ENCODE data around the gene EME1. TPM values are rescaled to one million over a fixed set of nuclear protein-coding genes. Genes with fewer than 3 reads are reported as not detected.

Gene EME1
- total and polyA plus RNA-seq, 2 of the 13 experiments (the other 11 are each of a cell fraction or from before 2014, with no cell fraction given), result 20.7 to 24.6 TPM

DNA sequence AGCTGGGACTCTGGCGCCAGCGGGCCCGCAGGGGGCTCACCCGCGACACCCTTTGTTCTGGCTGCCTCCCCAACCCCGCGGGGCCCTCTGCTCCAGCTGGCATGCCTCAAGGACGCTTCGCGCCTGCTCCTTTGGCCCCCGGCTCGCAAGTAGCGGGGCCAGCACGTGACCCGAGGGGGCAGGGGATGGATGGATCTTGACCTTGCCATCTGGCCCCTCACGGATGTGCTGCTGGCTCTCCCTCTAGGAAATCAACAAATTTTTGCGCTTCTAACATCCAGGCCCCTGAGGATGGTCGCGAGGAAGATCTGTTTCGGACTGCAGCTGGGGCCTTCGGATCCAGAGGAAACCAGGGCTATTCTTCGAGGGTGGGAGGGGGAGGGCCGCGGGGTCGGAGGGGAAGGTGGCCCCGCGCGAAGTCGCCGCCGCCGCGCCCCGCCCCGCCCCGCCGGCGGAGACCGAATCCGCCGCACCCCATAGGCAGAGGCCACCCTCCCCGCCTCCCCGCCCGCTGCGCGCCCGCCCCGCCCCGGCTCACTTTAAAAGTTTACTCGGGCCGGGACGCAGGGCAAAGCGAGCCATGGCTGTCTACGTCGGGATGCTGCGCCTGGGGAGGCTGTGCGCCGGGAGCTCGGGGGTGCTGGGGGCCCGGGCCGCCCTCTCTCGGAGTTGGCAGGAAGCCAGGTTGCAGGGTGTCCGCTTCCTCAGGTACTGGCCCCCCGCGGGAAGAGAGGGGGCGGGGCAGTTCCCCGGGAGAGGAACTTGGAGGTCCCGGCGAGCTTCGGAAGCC is 52.8 kb downstream of the EME1 start, which contains the start of gene ACSF2 (continued):
- TF ChIP-seq KDM4B (CRISPR knock-in tag; IDR thresholded peaks at IDR 0.05) (no peak), RAD21 (CRISPR knock-in tag; IDR thresholded peaks at IDR 0.05) (no peak), ZNF343 (CRISPR knock-in tag; IDR thresholded peaks at IDR 0.05) (peak; percentile 60; the same call in 1 of the 2 replicates), MED8 (CRISPR knock-in tag; IDR thresholded peaks at IDR 0.05; ENCODE audit: insufficient replicate concordance) (no peak), GABPB1 (CRISPR knock-in tag; IDR thresholded peaks at IDR 0.05) (peak; percentile 73; the same call in 1 of the 2 replicates), ZNF3 (CRISPR knock-in tag; IDR thresholded peaks at IDR 0.05) (no peak), ATM (IDR thresholded peaks at IDR 0.05; ENCODE audit: borderline replicate concordance) (no peak), MEIS2 (CRISPR knock-in tag; IDR thresholded peaks at IDR 0.05) (peak; percentile 51; the same call in 1 of the 2 replicates)
- TF ChIP-seq, protein P1, sequence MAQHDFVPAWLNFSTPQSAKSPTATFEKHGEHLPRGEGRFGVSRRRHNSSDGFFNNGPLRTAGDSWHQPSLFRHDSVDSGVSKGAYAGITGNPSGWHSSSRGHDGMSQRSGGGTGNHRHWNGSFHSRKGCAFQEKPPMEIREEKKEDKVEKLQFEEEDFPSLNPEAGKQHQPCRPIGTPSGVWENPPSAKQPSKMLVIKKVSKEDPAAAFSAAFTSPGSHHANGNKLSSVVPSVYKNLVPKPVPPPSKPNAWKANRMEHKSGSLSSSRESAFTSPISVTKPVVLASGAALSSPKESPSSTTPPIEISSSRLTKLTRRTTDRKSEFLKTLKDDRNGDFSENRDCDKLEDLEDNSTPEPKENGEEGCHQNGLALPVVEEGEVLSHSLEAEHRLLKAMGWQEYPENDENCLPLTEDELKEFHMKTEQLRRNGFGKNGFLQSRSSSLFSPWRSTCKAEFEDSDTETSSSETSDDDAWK (CRISPR knock-in tag; IDR thresholded peaks at IDR 0.05), result no peak
- TF ChIP-seq, protein P2, sequence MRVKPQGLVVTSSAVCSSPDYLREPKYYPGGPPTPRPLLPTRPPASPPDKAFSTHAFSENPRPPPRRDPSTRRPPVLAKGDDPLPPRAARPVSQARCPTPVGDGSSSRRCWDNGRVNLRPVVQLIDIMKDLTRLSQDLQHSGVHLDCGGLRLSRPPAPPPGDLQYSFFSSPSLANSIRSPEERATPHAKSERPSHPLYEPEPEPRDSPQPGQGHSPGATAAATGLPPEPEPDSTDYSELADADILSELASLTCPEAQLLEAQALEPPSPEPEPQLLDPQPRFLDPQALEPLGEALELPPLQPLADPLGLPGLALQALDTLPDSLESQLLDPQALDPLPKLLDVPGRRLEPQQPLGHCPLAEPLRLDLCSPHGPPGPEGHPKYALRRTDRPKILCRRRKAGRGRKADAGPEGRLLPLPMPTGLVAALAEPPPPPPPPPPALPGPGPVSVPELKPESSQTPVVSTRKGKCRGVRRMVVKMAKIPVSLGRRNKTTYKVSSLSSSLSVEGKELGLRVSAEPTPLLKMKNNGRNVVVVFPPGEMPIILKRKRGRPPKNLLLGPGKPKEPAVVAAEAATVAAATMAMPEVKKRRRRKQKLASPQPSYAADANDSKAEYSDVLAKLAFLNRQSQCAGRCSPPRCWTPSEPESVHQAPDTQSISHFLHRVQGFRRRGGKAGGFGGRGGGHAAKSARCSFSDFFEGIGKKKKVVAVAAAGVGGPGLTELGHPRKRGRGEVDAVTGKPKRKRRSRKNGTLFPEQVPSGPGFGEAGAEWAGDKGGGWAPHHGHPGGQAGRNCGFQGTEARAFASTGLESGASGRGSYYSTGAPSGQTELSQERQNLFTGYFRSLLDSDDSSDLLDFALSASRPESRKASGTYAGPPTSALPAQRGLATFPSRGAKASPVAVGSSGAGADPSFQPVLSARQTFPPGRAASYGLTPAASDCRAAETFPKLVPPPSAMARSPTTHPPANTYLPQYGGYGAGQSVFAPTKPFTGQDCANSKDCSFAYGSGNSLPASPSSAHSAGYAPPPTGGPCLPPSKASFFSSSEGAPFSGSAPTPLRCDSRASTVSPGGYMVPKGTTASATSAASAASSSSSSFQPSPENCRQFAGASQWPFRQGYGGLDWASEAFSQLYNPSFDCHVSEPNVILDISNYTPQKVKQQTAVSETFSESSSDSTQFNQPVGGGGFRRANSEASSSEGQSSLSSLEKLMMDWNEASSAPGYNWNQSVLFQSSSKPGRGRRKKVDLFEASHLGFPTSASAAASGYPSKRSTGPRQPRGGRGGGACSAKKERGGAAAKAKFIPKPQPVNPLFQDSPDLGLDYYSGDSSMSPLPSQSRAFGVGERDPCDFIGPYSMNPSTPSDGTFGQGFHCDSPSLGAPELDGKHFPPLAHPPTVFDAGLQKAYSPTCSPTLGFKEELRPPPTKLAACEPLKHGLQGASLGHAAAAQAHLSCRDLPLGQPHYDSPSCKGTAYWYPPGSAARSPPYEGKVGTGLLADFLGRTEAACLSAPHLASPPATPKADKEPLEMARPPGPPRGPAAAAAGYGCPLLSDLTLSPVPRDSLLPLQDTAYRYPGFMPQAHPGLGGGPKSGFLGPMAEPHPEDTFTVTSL (CRISPR knock-in tag; IDR thresholded peaks at IDR 0.05; ENCODE audit: borderline replicate concordance), result no peak
- TF ChIP-seq, protein P3, sequence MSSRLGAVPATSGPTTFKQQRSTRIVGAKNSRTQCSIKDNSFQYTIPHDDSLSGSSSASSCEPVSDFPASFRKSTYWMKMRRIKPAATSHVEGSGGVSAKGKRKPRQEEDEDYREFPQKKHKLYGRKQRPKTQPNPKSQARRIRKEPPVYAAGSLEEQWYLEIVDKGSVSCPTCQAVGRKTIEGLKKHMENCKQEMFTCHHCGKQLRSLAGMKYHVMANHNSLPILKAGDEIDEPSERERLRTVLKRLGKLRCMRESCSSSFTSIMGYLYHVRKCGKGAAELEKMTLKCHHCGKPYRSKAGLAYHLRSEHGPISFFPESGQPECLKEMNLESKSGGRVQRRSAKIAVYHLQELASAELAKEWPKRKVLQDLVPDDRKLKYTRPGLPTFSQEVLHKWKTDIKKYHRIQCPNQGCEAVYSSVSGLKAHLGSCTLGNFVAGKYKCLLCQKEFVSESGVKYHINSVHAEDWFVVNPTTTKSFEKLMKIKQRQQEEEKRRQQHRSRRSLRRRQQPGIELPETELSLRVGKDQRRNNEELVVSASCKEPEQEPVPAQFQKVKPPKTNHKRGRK (CRISPR knock-in tag; IDR thresholded peaks at IDR 0.05), result no peak
- TF ChIP-seq, protein P4, sequence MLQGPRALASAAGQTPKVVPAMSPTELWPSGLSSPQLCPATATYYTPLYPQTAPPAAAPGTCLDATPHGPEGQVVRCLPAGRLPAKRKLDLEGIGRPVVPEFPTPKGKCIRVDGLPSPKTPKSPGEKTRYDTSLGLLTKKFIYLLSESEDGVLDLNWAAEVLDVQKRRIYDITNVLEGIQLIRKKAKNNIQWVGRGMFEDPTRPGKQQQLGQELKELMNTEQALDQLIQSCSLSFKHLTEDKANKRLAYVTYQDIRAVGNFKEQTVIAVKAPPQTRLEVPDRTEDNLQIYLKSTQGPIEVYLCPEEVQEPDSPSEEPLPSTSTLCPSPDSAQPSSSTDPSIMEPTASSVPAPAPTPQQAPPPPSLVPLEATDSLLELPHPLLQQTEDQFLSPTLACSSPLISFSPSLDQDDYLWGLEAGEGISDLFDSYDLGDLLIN (CRISPR knock-in tag; IDR thresholded peaks at IDR 0.05; ENCODE audit: borderline replicate concordance), result no peak; the same call in 1 of the 2 replicates
- TF ChIP-seq, protein P5, sequence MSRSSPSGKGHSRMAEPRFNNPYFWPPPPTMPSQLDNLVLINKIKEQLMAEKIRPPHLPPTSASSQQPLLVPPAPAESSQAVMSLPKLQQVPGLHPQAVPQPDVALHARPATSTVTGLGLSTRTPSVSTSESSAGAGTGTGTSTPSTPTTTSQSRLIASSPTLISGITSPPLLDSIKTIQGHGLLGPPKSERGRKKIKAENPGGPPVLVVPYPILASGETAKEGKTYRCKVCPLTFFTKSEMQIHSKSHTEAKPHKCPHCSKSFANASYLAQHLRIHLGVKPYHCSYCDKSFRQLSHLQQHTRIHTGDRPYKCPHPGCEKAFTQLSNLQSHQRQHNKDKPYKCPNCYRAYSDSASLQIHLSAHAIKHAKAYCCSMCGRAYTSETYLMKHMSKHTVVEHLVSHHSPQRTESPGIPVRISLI (CRISPR knock-in tag; IDR thresholded peaks at IDR 0.05; ENCODE audit: borderline replicate concordance), result 0 out of 2 replicates have a peak, but pooled peaks have one; percentile 7
